Neural cell (in vitro differentiated cells): ENCODE data around the gene PRDX5. TPM values are rescaled to one million over a fixed set of nuclear protein-coding genes. Genes with fewer than 3 reads are reported as not detected.

Source experiments
- H2AFZ ChIP-seq: fragments of 200-600, 300-800 bp; sonication (generic), shearing (Covaris generic); 2 replicates; pipeline ENCODE4 v1.6.0; 2014; ENCODE audit warnings: low read depth, mild to moderate bottlenecking, antibody characterized with exemption, low read length, moderate library complexity
- H3F3A ChIP-seq: fragments of 200-600 bp; shearing (Covaris generic); 2 replicates; pipeline ENCODE4 v1.6.1; 2016; ENCODE audit warnings: mild to moderate bottlenecking, moderate library complexity, mixed read lengths, antibody characterized with exemption, low read length; ENCODE audit not compliant: insufficient read depth, poor library complexity, severe bottlenecking
- H3K27ac ChIP-seq: fragments of 200-600, 300-800 bp; sonication (generic), shearing (Covaris generic); 2 replicates; pipeline ENCODE4 v1.5.1; 2014; ENCODE audit warnings: mild to moderate bottlenecking, low read length, moderate library complexity
- H3K27me3 ChIP-seq: fragments of 300-800, 200-600 bp; sonication (generic), shearing (Covaris generic); 2 replicates; pipeline ENCODE4 v1.6.0; 2014; ENCODE audit warnings: mild to moderate bottlenecking, low read depth, low read length, moderate library complexity; ENCODE audit not compliant: insufficient read depth
- H3K36me3 ChIP-seq: fragments of 300-800, 200-600 bp; sonication (generic), shearing (Covaris generic); 2 replicates; pipeline ENCODE4 v1.5.1; 2014; ENCODE audit warnings: mild to moderate bottlenecking, antibody characterized with exemption, low read length, moderate library complexity; ENCODE audit not compliant: insufficient read depth
- H3K4me2 ChIP-seq: fragments of 300-800, 200-600 bp; sonication (generic), shearing (Covaris generic); 2 replicates; pipeline ENCODE4 v1.6.0; 2014; ENCODE audit warnings: mild to moderate bottlenecking, low read length
- H3K4me3 ChIP-seq: fragments of 300-800, 200-600 bp; sonication (generic), shearing (Covaris generic); 2 replicates; pipeline ENCODE4 v1.5.1; 2014; ENCODE audit warnings: mild to moderate bottlenecking, low read length, moderate library complexity
- H3K79me2 ChIP-seq: fragments of 200-600 bp; shearing (Covaris generic); replicated peaks from 2 replicates; pipeline ENCODE4 v1.6.0; 2014; ENCODE audit warnings: mild to moderate bottlenecking, low read length, moderate library complexity; ENCODE audit not compliant: insufficient read depth
- H3K9ac ChIP-seq: fragments of 300-800, 200-600 bp; sonication (generic), shearing (Covaris generic); 2 replicates; pipeline ENCODE4 v1.6.1; 2016; ENCODE audit warnings: mild to moderate bottlenecking, low read length, mixed read lengths
- H3K9me2 ChIP-seq: fragments of 200-600 bp; shearing (Covaris generic); 2 replicates; pipeline ENCODE4 v1.6.1; 2016; ENCODE audit warnings: mild to moderate bottlenecking, low read length, mixed read lengths; ENCODE audit not compliant: insufficient read depth
- H3K9me3 ChIP-seq: fragments of 200-600, 300-800 bp; sonication (generic), shearing (Covaris generic); 2 replicates; pipeline ENCODE4 v1.6.1; 2016; ENCODE audit warnings: mild to moderate bottlenecking, mixed run types, low read length, moderate library complexity, mixed read lengths
- H4K20me1 ChIP-seq: fragments of 200-600 bp; shearing (Covaris generic); 2 replicates; pipeline ENCODE4 v1.6.1; 2016; ENCODE audit warnings: mild to moderate bottlenecking, mixed run types; ENCODE audit not compliant: insufficient read depth
- CTCF ChIP-seq: fragments of 450-650 bp; IDR thresholded peaks from 2 replicates; pipeline ENCODE4 v1.5.1; 2014; ENCODE audit warnings: antibody characterized with exemption, mild to moderate bottlenecking, moderate library complexity; ENCODE audit not compliant: poor library complexity, severe bottlenecking
- EP300 ChIP-seq: fragments of 450-650 bp; conservative IDR thresholded peaks from 2 replicates; pipeline ENCODE4 v1.6.1; 2014; ENCODE audit warnings: antibody characterized with exemption, mild to moderate bottlenecking, moderate library complexity; ENCODE audit not compliant: poor library complexity, severe bottlenecking
- EZH2 ChIP-seq: fragments of 200-600, 300-800 bp; shearing (Covaris generic), sonication (generic); IDR thresholded peaks from 2 replicates; pipeline ENCODE4 v1.6.1; 2014; ENCODE audit warnings: antibody characterized with exemption, low read length, borderline replicate concordance, mild to moderate bottlenecking; ENCODE audit not compliant: insufficient read depth, poor library complexity, severe bottlenecking
- MXI1 ChIP-seq: fragments of 450-650 bp; conservative IDR thresholded peaks from 2 replicates; pipeline ENCODE4 v1.6.1; 2014; ENCODE audit warnings: antibody characterized with exemption, mild to moderate bottlenecking; ENCODE audit not compliant: poor library complexity, severe bottlenecking
- POLR2AphosphoS5 ChIP-seq: IDR thresholded peaks from 2 replicates; pipeline ENCODE4 v1.6.1; 2012
- RAD21 ChIP-seq: fragments of 450-650 bp; conservative IDR thresholded peaks from 2 replicates; pipeline ENCODE4 v1.6.1; 2014; ENCODE audit warnings: antibody characterized with exemption, mild to moderate bottlenecking, moderate library complexity
- REST ChIP-seq: IDR thresholded peaks from 2 replicates; pipeline ENCODE4 v1.6.1; 2012; ENCODE audit warnings: borderline replicate concordance
- SMC3 ChIP-seq: fragments of 450-650 bp; conservative IDR thresholded peaks from 2 replicates; pipeline ENCODE4 v1.6.1; 2014; ENCODE audit warnings: antibody characterized with exemption, mild to moderate bottlenecking, moderate library complexity; ENCODE audit not compliant: poor library complexity
- TAF1 ChIP-seq: IDR thresholded peaks from 2 replicates; pipeline ENCODE4 v1.6.1; 2012; ENCODE audit warnings: low read depth
- polyA plus RNA-seq: library from polyadenylated mRNA; depleted of rRNA; stranded (reverse); fragments of >200 nt; gene quantifications from 2 replicates; pipeline ENCODE4 v1.2.3, GENCODE V29; 2014

The PRDX5 gene
- polyA plus RNA-seq, 1 donor from 2014 or later = 452 TPM

- H3K27me3 ChIP-seq = no peaks in the 10 kb centered on the region
- H3K4me3 ChIP-seq = no peak overlapping the region
- no peak for TF ChIP-seq RAD21
- TF ChIP-seq EP300 = no peak
- no peak for TF ChIP-seq REST
- no peak for TF ChIP-seq EZH2
- TF ChIP-seq TAF1 = no peak
- TF ChIP-seq CTCF = no peak
- TF ChIP-seq POLR2AphosphoS5 = no peak
- no peak for TF ChIP-seq MXI1
- TF ChIP-seq SMC3 = no peak
- no peaks in the 10 kb centered on the region for H3K36me3 ChIP-seq
- no peaks in the 10 kb centered on the region for H3K9me3 ChIP-seq
- H3K9me2 ChIP-seq = no peaks in the 10 kb centered on the region
- no peak overlapping the region for H3K4me2 ChIP-seq
- no peaks in the 10 kb centered on the region for H3F3A ChIP-seq
- no peaks in the 10 kb centered on the region for H3K79me2 ChIP-seq
- H3K9ac ChIP-seq = no peak overlapping the region
- no peak overlapping the region for H2AFZ ChIP-seq
- H4K20me1 ChIP-seq = no peaks in the 10 kb centered on the region
- H3K27ac ChIP-seq = no peak overlapping the region
These were observed 42.1 kb upstream of the PRDX5 start for GRCh38 chr11:64275841-64276240.

- Histone ChIP-seq H3K9me2 (no peaks in the 10 kb centered on the region), H3F3A (no peaks in the 10 kb centered on the region), H3K4me3 (no peak overlapping the region), H4K20me1 (no peaks in the 10 kb centered on the region), H3K4me2 (no peak overlapping the region), H3K36me3 (no peaks in the 10 kb centered on the region), H3K27ac (no peak overlapping the region), H3K27me3 (no peaks in the 10 kb centered on the region), H3K9me3 (no peaks in the 10 kb centered on the region), H3K9ac (no peak overlapping the region), H2AFZ (no peak overlapping the region), H3K79me2 (no peaks in the 10 kb centered on the region)
- TF ChIP-seq POLR2AphosphoS5 (no peak), SMC3 (no peak), EP300 (no peak), RAD21 (no peak), TAF1 (no peak)
These were observed 41.1 kb upstream of the PRDX5 start for GRCh38 chr11:64276653-64277431.
